Muscle layer of duodenum (tissue), 2 donors: ENCODE results near the gene CCDC87.

Experiments
- H3K27ac ChIP-seq: one replicate; pipeline ENCODE4 v1.7.0; 2013; ENCODE audit warnings: mild to moderate bottlenecking, low read length
- H3K27me3 ChIP-seq: one replicate; pipeline ENCODE4 v1.7.0; 2013; ENCODE audit warnings: low read depth, mild to moderate bottlenecking, control low read depth, low read length
- H3K36me3 ChIP-seq, 2 donors: one replicate each; pipeline ENCODE4 v1.7.0; 2013; ENCODE audit warnings: low read length in 2 of 2, control low read depth in 1 of 2, mild to moderate bottlenecking in 1 of 2; ENCODE audit not compliant: insufficient read depth in 2 of 2, control insufficient read depth in 1 of 2
- H3K4me1 ChIP-seq, 2 donors: one replicate each; pipeline ENCODE4 v1.7.0; 2013; ENCODE audit warnings: low read length in 2 of 2, mild to moderate bottlenecking in 2 of 2, control low read depth in 1 of 2, moderate library complexity in 1 of 2; ENCODE audit not compliant: insufficient read depth in 2 of 2, control insufficient read depth in 1 of 2
- H3K4me3 ChIP-seq, 2 donors: one replicate each; pipeline ENCODE4 v1.7.0; 2013; ENCODE audit warnings: low read length in 2 of 2, low read depth in 1 of 2, mild to moderate bottlenecking in 1 of 2
- H3K9me3 ChIP-seq, 2 donors: one replicate each; pipeline ENCODE4 v1.7.0; 2013; ENCODE audit warnings: low read length in 2 of 2, control low read depth in 1 of 2, mild to moderate bottlenecking in 1 of 2; ENCODE audit not compliant: control insufficient read depth in 1 of 2
- donor health status: healthy.

The CCDC87 gene

DNA sequence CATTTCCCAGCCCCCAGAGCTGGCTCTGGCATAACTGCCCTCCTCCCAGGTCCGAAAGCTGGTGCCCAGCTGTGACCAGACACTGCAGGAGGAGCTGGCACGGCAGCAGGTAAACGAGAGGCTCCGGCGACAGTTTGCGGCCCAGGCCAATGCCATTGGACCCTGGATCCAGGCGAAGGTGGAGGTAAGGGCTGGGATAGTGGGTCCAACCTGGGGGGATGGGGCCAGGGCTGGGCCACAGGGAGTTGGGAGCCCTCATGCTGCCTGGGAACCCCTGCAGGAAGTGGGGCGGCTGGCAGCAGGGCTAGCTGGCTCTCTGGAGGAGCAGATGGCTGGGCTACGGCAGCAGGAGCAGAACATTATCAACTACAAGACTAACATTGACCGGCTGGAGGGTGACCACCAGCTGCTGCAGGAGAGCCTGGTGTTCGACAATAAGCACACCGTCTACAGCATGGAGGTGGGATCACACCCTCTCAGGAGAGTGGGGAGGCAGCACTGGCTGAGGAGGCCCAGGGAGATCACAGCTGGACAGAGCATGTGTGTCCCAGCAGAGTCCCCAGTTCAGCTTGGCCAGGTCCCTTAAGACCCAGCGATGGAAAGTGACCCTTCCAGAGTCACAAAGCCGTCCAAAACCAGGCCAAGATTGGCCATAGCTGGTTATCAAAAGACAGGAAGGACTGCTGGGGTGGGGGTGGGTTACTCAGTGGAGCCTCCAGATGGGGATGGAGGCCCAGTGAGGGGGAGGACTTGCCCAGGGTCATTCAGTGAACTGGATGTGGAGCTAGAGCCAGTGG is 31.5 kb downstream of the CCDC87 start:
- peaks cover 4 to 27% of the 10 kb centered on the region in 2 donors for H3K36me3 ChIP-seq
- H3K4me3 ChIP-seq, result no peak overlapping the region
- H3K9me3 ChIP-seq, result no peaks in the 10 kb centered on the region
- H3K27ac ChIP-seq, result no peak overlapping the region
- H3K27me3 ChIP-seq, result no peaks in the 10 kb centered on the region
- H3K4me1 ChIP-seq, result peaks cover 0 to 9% of the 10 kb centered on the region in 2 donors

- peaks cover 0 to 9% of the 10 kb centered on the region in 2 donors for H3K4me1 ChIP-seq
- H3K4me3 ChIP-seq, result no peak overlapping the region
- H3K27ac ChIP-seq, result no peak overlapping the region
- peaks cover 4 to 17% of the 10 kb centered on the region in 2 donors for H3K36me3 ChIP-seq
- H3K9me3 ChIP-seq, result no peaks in the 10 kb centered on the region
- no peaks in the 10 kb centered on the region for H3K27me3 ChIP-seq
These were observed 32.8 kb downstream of the CCDC87 start for GRCh38 chr11:66559866-66560676.

DNA sequence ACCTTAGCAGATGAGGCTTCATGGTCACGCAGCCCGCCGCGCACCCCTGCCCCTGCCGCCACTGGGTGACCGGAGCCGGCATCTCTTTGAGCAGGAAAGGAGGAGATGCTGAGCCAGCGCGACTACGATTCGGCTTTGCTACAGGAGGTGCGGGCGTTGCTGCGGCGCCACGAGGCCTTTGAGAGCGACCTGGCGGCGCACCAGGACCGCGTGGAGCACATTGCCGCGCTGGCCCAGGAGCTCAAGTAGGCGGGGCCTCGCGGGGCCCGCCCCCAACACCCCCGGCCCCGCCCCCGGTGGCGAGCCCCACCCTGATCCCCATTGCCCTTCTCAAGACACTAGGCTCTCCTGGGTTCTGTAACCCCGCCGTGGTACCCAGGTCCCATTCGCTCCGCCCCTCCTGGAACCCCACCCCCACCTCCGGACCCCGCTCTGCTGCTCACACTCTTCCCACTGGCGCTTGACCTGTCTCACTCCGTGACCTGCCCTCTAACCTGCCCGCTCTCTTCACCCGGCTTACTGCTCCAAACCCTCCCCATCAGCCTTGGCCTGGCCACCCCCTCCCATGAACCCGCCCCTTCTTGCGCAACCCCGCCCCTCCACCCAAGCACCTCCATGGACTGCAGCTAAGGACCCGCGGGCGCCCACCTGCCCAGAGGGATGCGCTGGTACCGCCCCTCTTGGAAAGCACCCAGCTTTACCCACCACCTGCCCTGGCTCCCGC is 33.6 kb downstream of the CCDC87 start:
- H3K27ac ChIP-seq, result no peak overlapping the region
- peak overlapping the region in 1 of 2 donors; percentile 15 for H3K4me3 ChIP-seq
- no peaks in the 10 kb centered on the region for H3K27me3 ChIP-seq
- H3K4me1 ChIP-seq, result peaks cover 0 to 9% of the 10 kb centered on the region in 2 donors
- H3K36me3 ChIP-seq, result peaks cover 4 to 10% of the 10 kb centered on the region in 2 donors
- H3K9me3 ChIP-seq, result no peaks in the 10 kb centered on the region

GRCh38 chr11:66557733-66558326 is 35.0 kb downstream of the CCDC87 start:
- H3K27me3 ChIP-seq, result no peaks in the 10 kb centered on the region
- H3K4me3 ChIP-seq, result no peak overlapping the region
- peaks cover 0 to 9% of the 10 kb centered on the region in 2 donors for H3K4me1 ChIP-seq
- no peak overlapping the region for H3K27ac ChIP-seq
- no peaks in the 10 kb centered on the region for H3K9me3 ChIP-seq
- H3K36me3 ChIP-seq, result peaks cover 0 to 4% of the 10 kb centered on the region in 2 donors

DNA sequence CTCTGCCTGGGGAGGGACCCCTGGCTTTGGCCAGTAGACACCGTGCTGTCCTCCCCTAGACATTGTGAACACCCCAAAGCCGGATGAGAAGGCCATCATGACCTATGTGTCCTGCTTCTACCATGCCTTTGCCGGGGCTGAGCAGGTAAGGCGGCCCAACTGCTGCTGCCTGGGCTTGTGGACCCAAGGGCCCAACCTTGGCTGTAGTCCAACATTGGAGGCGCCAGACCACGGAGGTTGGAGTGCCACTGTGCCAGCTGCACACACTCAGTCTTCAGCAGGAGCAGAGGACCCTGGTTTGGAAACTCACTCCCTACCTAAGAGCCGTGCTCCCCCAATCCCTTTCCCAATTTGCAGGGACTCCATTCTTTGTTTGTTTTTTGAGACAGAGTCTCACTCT is 36.8 kb downstream of the CCDC87 start:
- Histone ChIP-seq H3K4me3 (no peak overlapping the region), H3K27ac (no peak overlapping the region), H3K9me3 (no peaks in the 10 kb centered on the region)

GRCh38 chr11:66555416-66555815 is 37.4 kb downstream of the CCDC87 start:
- Histone ChIP-seq H3K27ac (no peak overlapping the region), H3K36me3 (no peaks in the 10 kb centered on the region), H3K9me3 (no peaks in the 10 kb centered on the region), H3K27me3 (no peaks in the 10 kb centered on the region), H3K4me1 (peaks cover 0 to 9% of the 10 kb centered on the region in 2 donors), H3K4me3 (no peak overlapping the region)

More for the DNA sequence above, 36.8 kb downstream of the CCDC87 start:
- no peaks in the 10 kb centered on the region for H3K27me3 ChIP-seq
- no peaks in the 10 kb centered on the region for H3K36me3 ChIP-seq
- H3K4me1 ChIP-seq, result peaks cover 0 to 9% of the 10 kb centered on the region in 2 donors

GRCh38 chr11:66554602-66555001 is 38.3 kb downstream of the CCDC87 start:
- H3K4me3 ChIP-seq, result no peak overlapping the region
- H3K9me3 ChIP-seq, result no peaks in the 10 kb centered on the region
- peaks cover 0 to 9% of the 10 kb centered on the region in 2 donors for H3K4me1 ChIP-seq
- H3K27me3 ChIP-seq, result no peaks in the 10 kb centered on the region
- H3K27ac ChIP-seq, result no peak overlapping the region
- H3K36me3 ChIP-seq, result no peaks in the 10 kb centered on the region

DNA sequence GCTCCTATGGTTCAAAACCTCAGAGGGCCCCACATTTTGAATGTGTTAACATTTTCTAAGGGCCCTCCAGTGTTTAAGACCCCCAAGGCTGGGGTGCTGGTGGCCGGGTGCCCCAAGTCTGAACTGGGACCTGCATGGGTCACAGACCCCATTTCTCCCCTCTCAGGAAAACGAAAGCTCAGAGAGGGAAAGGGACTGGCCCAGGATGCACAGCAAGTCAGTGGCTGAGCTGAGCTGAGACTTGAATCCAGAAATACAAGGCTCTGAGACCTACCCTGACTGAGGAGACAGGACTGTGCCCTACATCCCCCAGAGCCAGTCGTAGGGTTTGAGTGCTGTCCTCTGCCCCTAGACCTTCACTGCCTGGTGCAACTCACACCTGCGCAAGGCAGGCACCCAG is 42.0 kb downstream of the CCDC87 start:
- no peaks in the 10 kb centered on the region for H3K9me3 ChIP-seq
- no peak overlapping the region for H3K27ac ChIP-seq
- H3K4me1 ChIP-seq, result peaks cover 0 to 5% of the 10 kb centered on the region in 2 donors
- no peaks in the 10 kb centered on the region for H3K27me3 ChIP-seq
- no peak overlapping the region for H3K4me3 ChIP-seq
- no peaks in the 10 kb centered on the region for H3K36me3 ChIP-seq

- H3K27ac ChIP-seq, result no peak overlapping the region
- H3K4me1 ChIP-seq, result peaks cover 0 to 16% of the 10 kb centered on the region in 2 donors
- no peaks in the 10 kb centered on the region for H3K9me3 ChIP-seq
- no peak overlapping the region for H3K4me3 ChIP-seq
- H3K36me3 ChIP-seq, result no peaks in the 10 kb centered on the region
- no peaks in the 10 kb centered on the region for H3K27me3 ChIP-seq
These were observed 43.2 kb downstream of the CCDC87 start for GRCh38 chr11:66549696-66550095.

GRCh38 chr11:66548774-66549630 is 43.9 kb downstream of the CCDC87 start:
- H3K27ac ChIP-seq, result no peak overlapping the region
- H3K4me3 ChIP-seq, result no peak overlapping the region
- no peaks in the 10 kb centered on the region for H3K27me3 ChIP-seq
- no peaks in the 10 kb centered on the region for H3K36me3 ChIP-seq
- peaks cover 4 to 17% of the 10 kb centered on the region in 2 donors for H3K4me1 ChIP-seq
- no peaks in the 10 kb centered on the region for H3K9me3 ChIP-seq
